ENCODE data around the gene DAP. TPM values are rescaled to one million over a fixed set of nuclear protein-coding genes. Genes with fewer than 3 reads are reported as not detected.
A peak's percentile ranks its signal among the peaks of the same experiment; 100 is the strongest.

Gene DAP
- total and polyA plus RNA-seq, 7 donors: 25.7 to 131 (median 38.5) TPM

DNA sequence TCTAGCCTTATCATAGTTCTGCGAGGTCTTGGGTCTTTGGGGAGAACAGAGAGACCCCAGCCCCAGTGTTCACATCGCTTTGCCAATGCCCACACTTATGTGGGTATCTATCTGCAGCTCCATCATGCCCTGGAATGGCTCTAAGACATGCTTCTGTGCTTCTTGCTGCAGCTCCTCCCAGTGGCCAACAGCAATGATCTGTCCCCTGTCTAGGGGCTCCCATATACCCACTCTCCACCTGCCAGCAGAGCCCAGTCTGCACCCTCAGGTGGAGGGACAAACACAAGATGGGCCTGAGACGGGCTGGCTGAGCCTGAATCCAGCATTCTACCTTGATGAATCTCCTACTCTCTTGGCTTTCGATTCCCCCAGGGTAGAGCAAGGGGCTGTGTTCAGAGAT is 14.6 kb upstream of the DAP start:
- intact Hi-C loops (cut with DNase I): no loop called here
- Histone ChIP-seq H3K4me1 (peaks cover 0 to 11% (median 8%) of the 10 kb centered on the region in 4 donors), H3K27ac (no peak overlapping the region), H3K9me3 (peaks cover 0 to 3% (median 0%) of the 10 kb centered on the region in 4 donors), H3K36me3 (no peaks in the 10 kb centered on the region), H3K27me3 (no peaks in the 10 kb centered on the region), H3K4me3 (no peak overlapping the region)
- DNase-seq: no peak
- TF ChIP-seq EP300 (IDR thresholded peaks at IDR 0.05): no peak
- WGBS, 2 donors: 68% methylated on average over 4 of the region's 4 CpGs

DNA sequence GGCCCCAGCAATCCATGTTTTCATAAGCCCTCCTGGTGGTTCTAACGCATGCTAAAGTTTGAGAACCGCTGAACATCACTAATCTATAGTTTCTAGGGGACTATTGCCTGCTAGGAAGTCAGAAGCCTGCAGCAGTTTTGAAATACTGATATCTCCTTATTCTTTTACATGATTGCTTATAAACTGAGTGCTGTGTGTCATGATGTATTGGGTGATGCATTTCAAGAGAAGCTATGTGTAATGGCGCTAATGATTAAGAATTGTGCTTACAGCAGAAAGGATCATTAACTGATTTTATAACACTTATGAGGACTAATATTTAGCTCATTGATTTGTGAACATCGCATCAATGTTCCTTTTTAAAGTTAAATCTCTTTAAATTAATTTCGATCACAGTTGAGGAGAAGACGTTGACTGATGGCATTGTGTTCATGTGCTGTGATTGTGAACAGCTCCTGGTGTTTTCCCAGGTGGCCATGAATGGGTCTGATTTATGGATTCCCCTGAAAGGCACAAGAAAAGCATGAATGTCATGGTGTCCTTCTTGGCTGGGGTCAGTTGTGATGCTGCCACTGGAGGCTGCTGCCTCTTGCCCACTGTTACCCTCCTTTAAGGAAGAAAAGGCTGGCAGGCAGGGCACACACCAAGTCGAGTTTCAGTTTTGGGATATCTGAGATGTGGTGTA is 12.0 kb upstream of the DAP start:
- TF ChIP-seq, protein P1, sequence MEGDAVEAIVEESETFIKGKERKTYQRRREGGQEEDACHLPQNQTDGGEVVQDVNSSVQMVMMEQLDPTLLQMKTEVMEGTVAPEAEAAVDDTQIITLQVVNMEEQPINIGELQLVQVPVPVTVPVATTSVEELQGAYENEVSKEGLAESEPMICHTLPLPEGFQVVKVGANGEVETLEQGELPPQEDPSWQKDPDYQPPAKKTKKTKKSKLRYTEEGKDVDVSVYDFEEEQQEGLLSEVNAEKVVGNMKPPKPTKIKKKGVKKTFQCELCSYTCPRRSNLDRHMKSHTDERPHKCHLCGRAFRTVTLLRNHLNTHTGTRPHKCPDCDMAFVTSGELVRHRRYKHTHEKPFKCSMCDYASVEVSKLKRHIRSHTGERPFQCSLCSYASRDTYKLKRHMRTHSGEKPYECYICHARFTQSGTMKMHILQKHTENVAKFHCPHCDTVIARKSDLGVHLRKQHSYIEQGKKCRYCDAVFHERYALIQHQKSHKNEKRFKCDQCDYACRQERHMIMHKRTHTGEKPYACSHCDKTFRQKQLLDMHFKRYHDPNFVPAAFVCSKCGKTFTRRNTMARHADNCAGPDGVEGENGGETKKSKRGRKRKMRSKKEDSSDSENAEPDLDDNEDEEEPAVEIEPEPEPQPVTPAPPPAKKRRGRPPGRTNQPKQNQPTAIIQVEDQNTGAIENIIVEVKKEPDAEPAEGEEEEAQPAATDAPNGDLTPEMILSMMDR (IDR thresholded peaks at IDR 0.05): no peak
- TF ChIP-seq POLR2AphosphoS5 (IDR thresholded peaks at IDR 0.05) (no peak), EP300 (IDR thresholded peaks at IDR 0.05) (no peak), POLR2A (IDR thresholded peaks at IDR 0.05) (no peak)
- peaks cover 0 to 2% (median under 1%) of the 10 kb centered on the region in 4 donors for H3K4me1 ChIP-seq
- H3K36me3 ChIP-seq: no peaks in the 10 kb centered on the region
- H3K27ac ChIP-seq: no peak overlapping the region
- no peak overlapping the region for H3K4me3 ChIP-seq
- H3K9me3 ChIP-seq: no peaks in the 10 kb centered on the region
- H3K27me3 ChIP-seq: no peaks in the 10 kb centered on the region
- intact Hi-C loops (cut with DNase I): no loop called here
- WGBS, 2 donors: 91% methylated on average over 7 of the region's 7 CpGs
- DNase-seq: no peak

DNA sequence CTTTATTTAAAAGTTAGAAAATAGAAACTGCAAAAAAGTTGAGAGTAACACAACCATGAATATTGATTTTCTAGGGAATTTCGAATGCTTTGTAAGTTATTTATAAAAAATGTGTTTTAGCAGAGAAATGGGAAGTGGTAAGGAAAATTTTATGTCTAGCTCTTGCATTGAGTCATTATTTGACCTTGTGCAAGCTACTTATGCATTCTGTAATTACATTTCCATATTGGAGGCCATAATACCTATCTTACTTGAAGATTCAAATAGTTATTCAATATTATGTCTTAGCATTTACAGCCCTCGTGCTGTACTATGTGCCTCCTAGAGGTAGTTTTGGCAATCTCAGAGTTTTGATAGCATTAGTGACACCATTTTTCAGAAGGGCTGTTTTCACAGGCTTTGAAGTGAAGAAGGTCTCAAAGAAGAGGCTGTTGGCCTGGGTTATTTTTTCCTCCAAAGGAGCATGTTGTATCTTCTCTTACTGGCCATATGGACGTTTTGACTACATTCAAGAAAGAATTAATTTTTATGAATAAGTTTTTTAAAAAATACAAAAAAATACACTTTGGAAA is 7.4 kb upstream of the DAP start:
- intact Hi-C loops (cut with DNase I): loop anchor here (10.0 kb wide), 1 partner anchor 514 kb away; the partner anchor contains the start of gene CCT5
- WGBS, 2 donors: 74 to 84% methylated on average over 3 of the region's 3 CpGs
- DNase-seq: no peak
- Histone ChIP-seq H3K27ac (no peak overlapping the region), H3K36me3 (no peaks in the 10 kb centered on the region), H3K4me3 (no peak overlapping the region), H3K27me3 (no peaks in the 10 kb centered on the region), H3K9me3 (no peaks in the 10 kb centered on the region), H3K4me1 (peaks cover 0 to under 1% (median 0%) of the 10 kb centered on the region in 4 donors)
- no peak for TF ChIP-seq EP300 (IDR thresholded peaks at IDR 0.05)
- no peak for TF ChIP-seq POLR2A (IDR thresholded peaks at IDR 0.05)
- TF ChIP-seq, protein P1 (IDR thresholded peaks at IDR 0.05): no peak
- no peak for TF ChIP-seq POLR2AphosphoS5 (IDR thresholded peaks at IDR 0.05)

DNA sequence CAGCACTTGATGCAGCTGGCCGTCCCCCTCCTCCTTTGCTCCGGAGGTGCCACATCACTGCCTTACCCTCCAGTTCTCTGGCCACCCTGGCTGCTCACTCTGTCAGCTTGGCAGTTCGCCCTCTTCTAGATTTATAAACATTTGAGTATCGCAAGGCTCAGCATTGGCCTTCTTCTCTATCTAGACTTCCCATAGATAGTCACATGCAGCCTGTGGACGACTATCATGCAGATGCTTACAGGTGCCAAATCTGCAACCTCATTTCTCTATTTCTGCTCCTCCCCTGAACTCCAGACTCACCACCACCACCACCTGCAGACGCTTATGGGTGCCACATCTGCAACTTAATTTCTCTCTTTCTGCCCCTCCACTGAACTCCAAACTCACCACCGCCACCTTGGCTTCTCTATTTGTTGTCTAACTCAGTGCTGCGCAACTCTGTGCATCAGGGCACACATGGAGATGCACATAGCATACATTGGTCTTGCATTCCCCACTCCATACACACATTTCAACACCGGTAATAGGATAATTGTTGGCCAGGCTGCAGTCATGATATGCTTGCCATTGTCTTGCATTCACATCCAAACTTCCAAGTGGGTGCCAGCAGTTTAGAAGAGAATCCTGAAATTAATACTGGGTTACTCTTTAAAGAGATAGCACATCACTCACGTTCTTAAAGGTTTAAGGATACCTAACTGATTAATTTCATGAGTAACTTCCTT is 1.9 kb upstream of the DAP start:
- Histone ChIP-seq H3K27ac (peak overlapping the region; percentile 90 to 98 (median 95)), H3K9me3 (no peaks in the 10 kb centered on the region), H3K4me3 (no peak overlapping the region), H3K36me3 (no peaks in the 10 kb centered on the region), H3K27me3 (no peaks in the 10 kb centered on the region), H3K4me1 (peaks cover 0 to 32% (median 26%) of the 10 kb centered on the region in 4 donors)
- WGBS, 2 donors: 73 to 88% methylated on average over 10 of the region's 10 CpGs
- no peak for DNase-seq
- intact Hi-C loops (cut with DNase I): loop anchor here (5.0 to 10.0 kb wide), 2 partner anchors 61 to 508 kb away; partner anchors contain the start of gene CCT5
- TF ChIP-seq POLR2A (IDR thresholded peaks at IDR 0.05) (no peak), EP300 (IDR thresholded peaks at IDR 0.05) (no peak), POLR2AphosphoS5 (IDR thresholded peaks at IDR 0.05) (no peak)
- TF ChIP-seq, protein P1 (IDR thresholded peaks at IDR 0.05): no peak
